Embryonic facial prominence (tissue), 1 donor: ENCODE measurements around the gene OBSCN.

Experiments
- DNase-seq: peaks from one replicate; pipeline ENCODE4 v3.0.0-alpha.2; 2016; ENCODE audit errors: extremely low spot score

OBSCN gene

DNA sequence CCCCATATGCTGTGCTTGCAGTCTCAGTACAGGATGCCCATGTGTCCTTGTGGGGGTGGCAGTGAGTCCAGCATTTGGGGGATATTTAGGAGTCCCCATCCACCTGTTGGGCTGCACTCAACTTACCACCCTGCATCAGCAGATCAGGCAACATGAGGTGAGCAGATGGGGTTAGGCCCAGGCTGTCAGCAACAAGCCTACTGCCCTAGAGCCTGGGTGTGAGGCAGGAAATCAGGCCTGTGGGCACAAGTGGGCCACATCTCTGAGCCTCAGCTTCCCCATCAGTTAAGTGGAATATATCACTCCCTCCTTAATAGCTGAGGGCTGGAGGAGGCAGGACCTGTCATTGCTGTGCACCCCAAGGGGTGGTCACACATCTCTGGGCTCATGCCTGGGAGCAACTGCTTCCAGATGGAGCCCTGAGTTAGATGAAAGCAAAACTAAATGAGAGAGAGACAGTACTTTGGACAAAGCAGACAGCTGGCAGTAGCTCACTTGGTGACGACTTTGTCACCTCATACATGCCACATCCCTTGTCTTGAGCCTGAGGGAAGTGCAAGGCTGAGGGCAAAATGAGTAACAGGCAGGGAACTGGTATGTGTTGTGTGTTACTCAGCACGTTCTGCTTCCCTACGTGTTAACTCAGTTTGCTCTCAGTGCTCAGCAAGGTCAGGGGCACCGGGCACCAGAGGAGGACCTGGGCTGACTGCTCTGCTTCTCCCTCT is 150.4 kb downstream of the OBSCN start:
- DNase-seq, result no peak

DNA sequence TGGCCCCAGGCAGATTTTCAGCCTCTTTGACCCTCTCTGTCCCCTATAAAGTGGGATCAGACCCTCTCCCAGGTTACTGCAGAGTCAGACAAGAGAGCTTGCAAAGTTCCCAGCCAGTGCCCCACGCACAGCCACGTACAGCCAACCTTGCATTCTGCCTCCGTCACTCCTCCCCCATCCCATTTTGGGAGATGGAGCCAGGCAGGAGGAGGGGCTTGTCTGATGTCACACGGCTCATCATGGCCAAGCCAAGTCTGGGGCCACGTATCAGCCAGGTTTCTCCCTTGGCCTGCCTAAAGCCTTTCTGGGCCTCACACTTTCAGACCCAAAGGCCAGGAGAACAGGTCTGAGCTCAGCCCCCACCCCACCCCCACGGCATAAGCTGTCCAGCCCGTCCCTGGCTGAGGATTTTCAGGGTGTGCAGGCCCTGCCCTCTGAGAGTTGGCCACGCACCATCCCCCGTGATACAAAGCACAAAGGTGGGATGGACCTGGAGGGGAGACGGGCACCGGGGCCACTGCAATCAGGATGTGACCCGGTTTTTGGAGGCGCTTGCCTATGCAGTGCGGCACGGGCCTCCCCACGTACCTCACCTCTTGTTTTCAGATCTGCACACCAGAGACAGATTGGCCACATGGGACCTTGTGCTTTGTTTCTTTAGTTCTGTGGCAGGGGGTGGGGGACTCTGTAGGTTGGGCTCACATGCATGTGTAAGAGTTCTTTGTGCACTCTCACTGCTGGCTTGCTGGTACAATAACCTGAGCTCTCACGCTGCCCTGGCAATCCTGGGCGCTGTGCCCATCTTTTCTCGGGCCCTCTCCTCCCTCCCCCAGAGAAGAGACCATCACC is 151.1 kb downstream of the OBSCN start:
- no peak for DNase-seq

- no peak for DNase-seq
Observed at GRCh38 chr1:228359613-228360532, 152.0 kb downstream of the OBSCN start.

DNA sequence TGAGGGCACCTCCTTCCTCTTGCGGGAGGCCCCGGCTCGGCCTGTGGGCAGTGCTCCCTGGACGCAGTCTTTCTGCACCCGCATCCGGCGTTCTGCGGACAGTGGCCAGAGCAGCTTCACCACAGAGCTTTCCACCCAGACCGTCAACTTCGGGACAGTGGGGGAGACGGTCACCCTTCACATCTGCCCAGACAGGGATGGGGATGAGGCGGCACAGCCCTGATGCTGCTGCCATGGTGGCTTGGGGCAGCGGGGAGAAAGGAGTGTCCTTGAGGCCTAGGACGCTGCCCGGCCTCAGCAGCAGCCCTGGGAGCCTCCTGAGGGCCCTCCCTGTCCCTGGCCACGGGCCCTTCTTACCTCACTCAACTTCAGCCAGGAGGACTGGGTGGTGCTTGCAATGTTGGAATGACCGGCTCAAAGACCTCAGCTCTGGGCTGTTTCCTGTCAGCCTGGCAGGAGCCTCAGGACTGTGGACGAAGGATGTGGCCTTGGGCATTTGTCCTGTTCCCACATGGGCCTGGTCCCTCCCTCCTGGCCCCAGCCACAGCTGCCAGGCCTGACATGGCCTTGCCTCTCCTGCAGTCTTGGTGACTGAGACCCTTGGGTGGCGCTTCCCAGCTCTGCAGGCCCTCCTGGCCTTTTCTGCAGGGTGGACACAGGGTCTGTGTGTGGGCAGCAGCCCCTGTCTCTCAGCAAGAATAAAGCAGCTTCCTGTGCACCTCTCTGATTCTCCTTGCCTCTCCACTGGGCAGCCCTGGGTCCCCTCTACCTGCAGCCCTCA is 152.9 kb downstream of the OBSCN start:
- DNase-seq, result no peak

DNA sequence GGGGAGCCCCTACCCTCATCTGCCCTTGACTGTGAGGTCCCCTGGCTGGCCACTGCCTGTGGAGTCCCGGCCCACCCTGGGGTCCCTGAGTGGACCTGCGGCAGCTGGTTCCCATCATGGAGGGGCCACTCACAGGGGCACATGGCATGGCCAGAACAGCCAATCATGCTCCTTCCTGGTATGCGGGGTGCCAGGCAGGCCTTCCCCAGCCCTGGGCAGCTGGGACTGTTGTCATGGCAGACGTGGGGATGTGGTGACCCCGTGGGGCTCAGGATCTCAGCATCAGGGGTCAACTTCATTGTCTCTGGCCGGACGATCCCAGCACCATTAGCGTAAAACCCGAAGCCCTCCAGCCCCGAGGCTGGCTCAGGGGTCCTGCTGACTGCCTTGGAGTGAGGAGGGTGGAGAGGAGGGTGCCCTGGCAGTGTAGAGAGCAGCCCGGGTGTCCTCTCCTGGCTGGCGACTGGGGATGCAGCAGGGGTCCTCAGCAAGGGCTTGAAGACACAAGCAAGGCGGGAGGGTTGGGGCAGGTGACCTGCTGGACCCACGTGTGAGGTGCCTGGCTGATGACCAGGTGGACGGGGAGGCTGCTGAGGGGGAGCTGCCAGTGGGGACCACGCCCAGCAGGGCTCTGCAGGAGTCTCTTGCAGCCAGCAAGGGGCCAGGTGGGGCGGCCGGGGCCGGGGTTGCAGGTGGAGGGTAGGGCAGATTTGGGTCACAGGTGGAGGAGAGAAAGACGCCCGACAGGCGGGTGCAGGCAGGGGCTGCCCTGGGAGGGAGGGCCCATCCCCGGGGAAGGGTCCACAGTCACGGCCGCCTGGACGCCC is 153.7 kb downstream of the OBSCN start:
- DNase-seq, result no peak

DNA sequence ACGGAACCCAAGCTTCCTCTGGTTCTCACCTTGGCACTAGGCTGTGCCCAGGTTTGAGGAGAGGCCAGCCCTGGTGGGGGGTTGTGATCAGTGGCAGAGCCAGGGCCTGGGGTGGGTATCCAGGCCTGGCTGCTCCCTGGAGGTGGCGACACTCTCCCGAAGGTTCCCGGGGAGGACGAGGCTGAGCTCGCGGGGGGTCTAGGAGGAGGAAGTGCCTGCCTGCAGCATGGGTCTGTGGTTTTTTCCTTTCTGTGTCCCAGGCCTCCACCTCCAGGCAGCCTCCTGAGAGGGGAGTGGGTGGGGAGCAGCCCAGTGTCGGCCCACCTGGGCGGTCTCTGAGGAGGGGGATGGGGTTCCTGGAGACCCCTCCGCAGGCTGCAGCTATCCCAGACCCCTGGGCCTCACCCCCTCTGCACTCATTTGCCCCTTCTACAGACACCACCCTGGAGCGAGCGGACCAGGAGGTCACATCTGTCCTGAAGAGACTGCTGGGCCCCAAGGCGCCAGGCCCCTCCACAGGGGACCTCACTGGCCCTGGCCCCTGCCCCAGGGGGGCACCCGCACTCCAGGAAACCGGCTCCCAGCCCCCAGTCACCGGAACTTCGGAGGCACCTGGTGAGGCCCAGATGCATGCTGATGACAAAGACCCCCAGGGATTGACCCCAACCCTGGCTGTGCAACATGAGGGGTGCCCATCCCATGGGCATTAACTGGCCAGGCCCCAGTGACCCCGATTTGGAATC is 154.5 kb downstream of the OBSCN start:
- no peak for DNase-seq

GRCh38 chr1:228362884-228363450 is 155.1 kb downstream of the OBSCN start:
- DNase-seq, result no peak

DNA sequence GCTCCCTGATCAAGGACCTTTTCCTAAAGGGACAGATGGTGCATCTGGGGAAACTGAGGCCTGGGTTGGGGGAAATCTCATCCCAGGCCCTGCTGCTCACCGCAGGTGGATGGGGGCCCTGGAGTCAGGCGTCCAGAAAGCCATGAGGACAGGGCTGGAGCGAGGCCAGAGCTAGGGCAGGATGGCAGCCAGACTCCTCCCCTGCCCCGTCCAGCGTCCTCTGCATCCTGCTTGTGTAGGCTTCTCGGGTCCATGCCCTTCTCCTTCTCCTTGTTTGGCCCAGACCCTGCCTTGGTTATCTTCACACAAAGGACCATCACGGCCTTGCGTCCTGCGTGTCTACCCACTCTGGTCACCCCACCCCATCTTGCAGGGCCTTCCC is 155.8 kb downstream of the OBSCN start:
- DNase-seq, result no peak

- DNase-seq, result no peak
Observed at GRCh38 chr1:228364068-228364705, 156.3 kb downstream of the OBSCN start.

- no peak for DNase-seq
Observed at GRCh38 chr1:228364706-228365213, 156.9 kb downstream of the OBSCN start.

DNA sequence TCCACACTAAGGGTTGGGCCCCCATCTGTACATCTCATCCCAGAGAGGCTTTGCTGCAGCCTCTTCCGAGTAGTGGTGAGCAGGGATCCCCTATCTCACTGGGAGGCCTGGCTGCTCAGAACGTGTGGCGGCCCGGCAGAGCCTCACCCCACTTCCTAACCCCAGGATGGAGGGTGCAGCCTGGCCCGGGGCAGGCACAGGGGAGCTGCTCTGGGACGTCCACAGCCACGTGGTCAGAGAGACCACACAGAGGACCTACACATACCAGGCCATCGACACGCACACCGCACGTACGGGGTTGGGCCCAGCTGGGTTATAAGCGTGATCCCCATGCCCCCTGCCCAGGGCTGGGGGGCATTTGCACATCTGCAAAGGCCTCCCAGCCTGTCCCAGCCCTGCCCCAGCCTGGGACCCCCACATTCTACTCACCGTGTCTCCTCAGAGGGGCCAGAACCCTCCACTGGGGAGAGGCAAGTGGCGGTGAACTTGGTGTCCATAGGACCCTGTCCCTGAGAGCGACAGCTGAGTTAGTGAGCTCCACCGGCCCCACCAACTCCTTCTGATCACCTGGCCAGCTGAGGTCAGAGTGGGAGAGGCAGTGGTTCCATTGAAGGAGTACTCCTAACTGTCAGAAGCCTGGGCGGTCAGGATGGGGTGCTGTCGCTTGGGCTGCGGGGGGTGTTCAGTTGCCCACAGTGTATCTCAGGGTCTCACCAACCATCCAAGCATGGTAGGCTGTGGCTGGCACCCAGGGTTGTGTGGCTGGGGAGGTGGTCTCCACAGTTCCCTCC is 157.6 kb downstream of the OBSCN start:
- DNase-seq, result no peak

GRCh38 chr1:228366062-228366865 is 158.4 kb downstream of the OBSCN start:
- no peak for DNase-seq

DNA sequence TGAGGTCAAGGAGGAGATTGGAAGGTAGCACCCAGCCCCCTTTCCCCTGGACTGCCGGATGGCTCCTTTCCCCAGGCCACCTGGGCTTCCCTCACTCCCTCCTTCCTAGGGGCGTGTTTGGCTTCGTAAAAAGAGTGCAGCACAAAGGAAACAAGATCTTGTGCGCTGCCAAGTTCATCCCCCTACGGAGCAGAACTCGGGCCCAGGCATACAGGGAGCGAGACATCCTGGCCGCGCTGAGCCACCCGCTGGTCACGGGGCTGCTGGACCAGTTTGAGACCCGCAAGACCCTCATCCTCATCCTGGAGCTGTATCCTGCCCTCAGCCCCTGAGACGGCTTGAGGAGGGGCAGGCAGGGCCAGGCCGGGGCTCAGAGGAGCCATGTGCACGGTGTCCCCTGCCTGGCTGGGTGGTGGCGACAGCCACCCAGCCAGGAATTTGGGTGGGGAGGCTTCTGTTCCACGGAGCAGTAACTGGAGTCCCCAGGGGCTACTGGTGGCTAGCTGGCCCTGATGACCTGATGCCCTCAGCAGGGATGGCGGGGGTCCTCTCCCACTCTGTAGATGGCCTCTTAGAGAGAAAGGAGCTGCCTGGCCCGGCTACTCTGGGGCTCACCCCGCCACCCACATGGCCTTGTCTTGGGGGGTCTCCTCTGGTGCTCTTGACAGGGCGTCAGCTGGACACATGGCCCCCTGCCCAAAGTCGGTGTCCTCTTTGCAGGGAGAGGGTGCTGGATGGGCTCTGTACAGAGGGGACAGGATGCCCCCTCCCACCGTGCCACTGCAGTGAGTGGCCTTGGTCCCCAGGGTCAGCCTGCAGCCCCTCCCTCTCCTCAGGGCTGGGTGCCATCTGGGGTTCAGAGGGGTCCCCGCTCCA is 159.3 kb downstream of the OBSCN start:
- DNase-seq, result no peak

DNA sequence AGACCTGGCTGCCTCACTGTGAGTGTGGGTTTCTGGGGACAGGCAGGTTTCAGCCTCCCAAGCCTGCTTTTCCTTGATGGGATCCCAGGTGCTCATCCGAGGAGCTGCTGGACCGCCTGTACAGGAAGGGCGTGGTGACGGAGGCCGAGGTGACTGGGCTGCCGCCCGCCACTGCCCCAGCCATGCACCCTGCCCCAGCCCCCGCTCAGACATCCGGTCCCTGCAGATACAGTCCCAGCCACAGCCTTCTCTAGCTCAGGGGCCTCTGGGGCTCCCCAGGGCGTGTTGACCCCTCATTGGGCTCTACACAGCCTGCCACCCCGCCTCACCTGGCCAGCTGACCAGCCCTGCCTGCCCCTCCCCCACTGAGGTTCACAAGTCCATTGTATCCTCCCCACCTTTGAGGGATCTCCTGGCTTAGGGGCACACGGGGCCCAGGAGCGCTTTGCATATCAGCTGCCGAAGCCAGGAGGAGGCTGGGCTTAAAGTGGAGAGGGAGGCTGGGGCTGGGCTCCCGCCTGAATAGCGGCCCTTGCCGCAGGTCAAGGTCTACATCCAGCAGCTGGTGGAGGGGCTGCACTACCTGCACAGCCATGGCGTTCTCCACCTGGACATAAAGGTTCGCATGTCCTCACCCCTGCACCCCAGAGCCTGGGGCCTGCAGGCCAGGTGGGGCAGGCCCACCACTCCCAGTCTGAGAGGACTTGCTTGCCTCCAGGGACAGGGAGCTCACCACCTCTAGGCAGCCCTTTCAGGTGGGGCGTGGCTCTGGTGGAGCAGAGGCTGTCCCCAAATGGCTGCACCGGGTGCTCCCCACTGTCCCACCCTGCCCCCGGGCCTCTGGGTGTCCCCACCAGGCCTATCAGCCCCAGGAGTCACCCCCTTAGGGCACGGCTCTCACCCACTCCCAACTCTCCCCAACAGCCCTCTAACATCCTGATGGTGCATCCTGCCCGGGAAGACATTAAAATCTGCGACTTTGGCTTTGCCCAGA is 160.3 kb downstream of the OBSCN start:
- no peak for DNase-seq
